ENCODE results near the gene HBQ1. TPM values are rescaled to one million over a fixed set of nuclear protein-coding genes. Genes with fewer than 3 reads are reported as not detected.

The HBQ1 gene
- total RNA-seq, 1 donor from 2014 or later, result 2.7 TPM

DNA sequence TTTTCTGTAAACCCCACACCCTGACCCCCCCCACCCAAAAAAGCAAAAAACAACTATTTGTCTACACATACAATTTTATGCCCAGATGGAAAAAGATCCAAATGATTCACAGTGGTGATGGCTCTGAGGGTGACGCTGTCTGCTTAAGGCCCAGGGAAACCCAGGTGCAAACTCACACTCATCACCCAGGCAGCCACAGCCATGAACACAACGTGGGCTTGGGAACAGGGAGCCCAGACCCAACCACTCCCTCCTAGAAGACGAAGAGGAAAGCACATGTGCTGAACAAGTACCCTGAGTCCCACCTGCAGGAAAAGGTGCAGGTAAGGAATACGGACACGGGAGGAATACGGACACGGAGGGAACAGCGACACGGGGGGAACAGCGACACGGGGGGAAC is 5.4 kb downstream of the HBQ1 start:
- Mint-ChIP-seq H3K4me1 (ENCODE audit: low read depth, unreplicated experiment) (no peaks in the 10 kb centered on the region), H3K9me3 (ENCODE audit: unreplicated experiment) (no peaks in the 10 kb centered on the region), H3K36me3 (ENCODE audit: low read depth, unreplicated experiment) (peaks cover 16% of the 10 kb centered on the region), H3K27me3 (ENCODE audit: low read depth, unreplicated experiment) (no peaks in the 10 kb centered on the region), H3K4me3 (ENCODE audit: unreplicated experiment) (no peak overlapping the region), H3K27ac (ENCODE audit: unreplicated experiment) (no peak overlapping the region)
- Histone ChIP-seq H3K79me2 (ENCODE audit: insufficient read depth, low read length) (no peaks in the 10 kb centered on the region), H3K9me3 (ENCODE audit: insufficient read depth, low read depth, low read length) (no peaks in the 10 kb centered on the region), H3K4me2 (ENCODE audit: low read length) (no peak overlapping the region), H4K20me1 (ENCODE audit: insufficient read depth, low read length) (peaks cover 63% of the 10 kb centered on the region), H3K27me3 (ENCODE audit: insufficient read depth, low read length) (no peaks in the 10 kb centered on the region), H3K27ac (ENCODE audit: low read depth, low read length) (no peak overlapping the region), H3K4me1 (ENCODE audit: insufficient read depth, low read length) (peaks cover 10% of the 10 kb centered on the region), H3K36me3 (ENCODE audit: insufficient read depth, low read length) (peaks cover 22% of the 10 kb centered on the region), H2AFZ (ENCODE audit: low read depth, low read length) (no peak overlapping the region), H3K9ac (ENCODE audit: low read length) (no peak overlapping the region), H3K4me3 (ENCODE audit: insufficient read depth, low read depth, low read length) (no peak overlapping the region)
- TF ChIP-seq, protein P1, sequence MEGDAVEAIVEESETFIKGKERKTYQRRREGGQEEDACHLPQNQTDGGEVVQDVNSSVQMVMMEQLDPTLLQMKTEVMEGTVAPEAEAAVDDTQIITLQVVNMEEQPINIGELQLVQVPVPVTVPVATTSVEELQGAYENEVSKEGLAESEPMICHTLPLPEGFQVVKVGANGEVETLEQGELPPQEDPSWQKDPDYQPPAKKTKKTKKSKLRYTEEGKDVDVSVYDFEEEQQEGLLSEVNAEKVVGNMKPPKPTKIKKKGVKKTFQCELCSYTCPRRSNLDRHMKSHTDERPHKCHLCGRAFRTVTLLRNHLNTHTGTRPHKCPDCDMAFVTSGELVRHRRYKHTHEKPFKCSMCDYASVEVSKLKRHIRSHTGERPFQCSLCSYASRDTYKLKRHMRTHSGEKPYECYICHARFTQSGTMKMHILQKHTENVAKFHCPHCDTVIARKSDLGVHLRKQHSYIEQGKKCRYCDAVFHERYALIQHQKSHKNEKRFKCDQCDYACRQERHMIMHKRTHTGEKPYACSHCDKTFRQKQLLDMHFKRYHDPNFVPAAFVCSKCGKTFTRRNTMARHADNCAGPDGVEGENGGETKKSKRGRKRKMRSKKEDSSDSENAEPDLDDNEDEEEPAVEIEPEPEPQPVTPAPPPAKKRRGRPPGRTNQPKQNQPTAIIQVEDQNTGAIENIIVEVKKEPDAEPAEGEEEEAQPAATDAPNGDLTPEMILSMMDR (IDR thresholded peaks at IDR 0.05; ENCODE audit: insufficient read depth, low read depth, low read length), result no peak
- no peak for TF ChIP-seq EZH2 (IDR thresholded peaks at IDR 0.05; ENCODE audit: insufficient read depth, low read length)
- DNase-seq (ENCODE audit: low read depth) (no peak), FAIRE-seq (no peak)

DNA sequence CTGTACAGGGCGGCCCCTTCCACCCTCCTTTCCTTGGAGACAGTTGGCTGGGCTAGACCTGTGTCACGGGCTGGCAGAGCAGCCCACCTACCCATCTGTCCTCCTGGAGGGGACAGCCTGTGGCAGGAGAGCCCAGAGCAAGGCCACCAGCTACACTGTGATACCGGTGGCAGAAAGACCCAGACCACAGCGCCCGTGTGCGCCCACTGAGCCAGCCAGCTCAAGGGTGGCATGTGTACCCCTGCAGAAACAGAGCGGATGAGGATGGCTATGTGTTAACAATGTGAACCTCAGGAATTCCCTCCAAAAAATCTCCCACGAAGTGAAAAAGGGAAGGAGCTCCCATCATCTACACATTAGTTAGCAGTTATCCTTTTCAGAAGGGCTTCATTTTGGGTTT is 7.1 kb downstream of the HBQ1 start:
- peaks cover 9% of the 10 kb centered on the region for H3K4me1 Mint-ChIP-seq (ENCODE audit: low read depth, unreplicated experiment)
- FAIRE-seq (no peak), DNase-seq (ENCODE audit: low read depth) (no peak)
- H3K4me2 ChIP-seq (ENCODE audit: low read length), result no peak overlapping the region
- peaks cover 66% of the 10 kb centered on the region for H4K20me1 ChIP-seq (ENCODE audit: insufficient read depth, low read length)
- H3K79me2 ChIP-seq (ENCODE audit: insufficient read depth, low read length), result peaks cover 6% of the 10 kb centered on the region
- no peak overlapping the region for H3K9ac ChIP-seq (ENCODE audit: low read length)
- no peak for TF ChIP-seq EZH2 (IDR thresholded peaks at IDR 0.05; ENCODE audit: insufficient read depth, low read length)
- TF ChIP-seq, protein P1 (IDR thresholded peaks at IDR 0.05; ENCODE audit: insufficient read depth, low read depth, low read length), result no peak
- H3K4me3 Mint-ChIP-seq (ENCODE audit: unreplicated experiment), result no peak overlapping the region
- H3K27me3 ChIP-seq (ENCODE audit: insufficient read depth, low read length), result no peaks in the 10 kb centered on the region
- H3K9me3 Mint-ChIP-seq (ENCODE audit: unreplicated experiment), result no peaks in the 10 kb centered on the region
- peaks cover 23% of the 10 kb centered on the region for H3K36me3 Mint-ChIP-seq (ENCODE audit: low read depth, unreplicated experiment)
- no peak overlapping the region for H2AFZ ChIP-seq (ENCODE audit: low read depth, low read length)
- H3K4me3 ChIP-seq (ENCODE audit: insufficient read depth, low read depth, low read length), result no peak overlapping the region
- H3K4me1 ChIP-seq (ENCODE audit: insufficient read depth, low read length), result no peaks in the 10 kb centered on the region
- peaks cover 36% of the 10 kb centered on the region for H3K36me3 ChIP-seq (ENCODE audit: insufficient read depth, low read length)
- no peak overlapping the region for H3K27ac ChIP-seq (ENCODE audit: low read depth, low read length)
- H3K27ac Mint-ChIP-seq (ENCODE audit: unreplicated experiment), result no peak overlapping the region
- H3K27me3 Mint-ChIP-seq (ENCODE audit: low read depth, unreplicated experiment), result no peaks in the 10 kb centered on the region
- no peaks in the 10 kb centered on the region for H3K9me3 ChIP-seq (ENCODE audit: insufficient read depth, low read depth, low read length)

DNA sequence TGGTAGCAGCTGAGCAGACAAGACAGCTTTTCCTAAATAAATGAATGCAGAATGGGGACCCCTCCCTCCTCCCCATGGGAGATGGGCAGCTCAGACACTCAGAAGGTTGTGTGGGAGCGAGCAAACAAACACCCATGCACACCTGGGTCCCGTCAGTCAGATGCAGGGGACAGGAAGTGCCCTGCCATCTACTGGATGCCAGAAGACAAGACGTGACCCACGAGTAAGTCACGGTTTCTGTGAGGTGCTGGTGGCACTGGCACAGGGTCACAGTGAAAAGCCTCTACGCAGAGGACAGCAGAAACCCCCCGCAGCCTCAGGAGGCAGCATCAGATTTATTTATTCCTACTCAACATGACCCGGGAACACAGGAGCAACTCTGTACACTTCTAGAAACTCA is 8.4 kb downstream of the HBQ1 start:
- H3K9me3 ChIP-seq (ENCODE audit: insufficient read depth, low read depth, low read length), result no peaks in the 10 kb centered on the region
- H3K4me3 ChIP-seq (ENCODE audit: insufficient read depth, low read depth, low read length), result no peak overlapping the region
- Mint-ChIP-seq H3K4me1 (ENCODE audit: low read depth, unreplicated experiment) (peaks cover 9% of the 10 kb centered on the region), H3K4me3 (ENCODE audit: unreplicated experiment) (no peak overlapping the region), H3K36me3 (ENCODE audit: low read depth, unreplicated experiment) (peaks cover 27% of the 10 kb centered on the region), H3K27ac (ENCODE audit: unreplicated experiment) (no peak overlapping the region), H3K27me3 (ENCODE audit: low read depth, unreplicated experiment) (no peaks in the 10 kb centered on the region), H3K9me3 (ENCODE audit: unreplicated experiment) (no peaks in the 10 kb centered on the region)
- no peaks in the 10 kb centered on the region for H3K4me1 ChIP-seq (ENCODE audit: insufficient read depth, low read length)
- H3K27me3 ChIP-seq (ENCODE audit: insufficient read depth, low read length), result no peaks in the 10 kb centered on the region
- DNase-seq (ENCODE audit: low read depth), result no peak
- no peak overlapping the region for H3K27ac ChIP-seq (ENCODE audit: low read depth, low read length)
- H3K36me3 ChIP-seq (ENCODE audit: insufficient read depth, low read length), result peaks cover 37% of the 10 kb centered on the region
- no peak for TF ChIP-seq EZH2 (IDR thresholded peaks at IDR 0.05; ENCODE audit: insufficient read depth, low read length)
- TF ChIP-seq, protein P1 (IDR thresholded peaks at IDR 0.05; ENCODE audit: insufficient read depth, low read depth, low read length), result no peak
- H3K9ac ChIP-seq (ENCODE audit: low read length), result no peak overlapping the region
- no peak overlapping the region for H2AFZ ChIP-seq (ENCODE audit: low read depth, low read length)
- FAIRE-seq, result no peak
- no peak overlapping the region for H3K4me2 ChIP-seq (ENCODE audit: low read length)
- H4K20me1 ChIP-seq (ENCODE audit: insufficient read depth, low read length), result peaks cover 72% of the 10 kb centered on the region
- peaks cover 6% of the 10 kb centered on the region for H3K79me2 ChIP-seq (ENCODE audit: insufficient read depth, low read length)

Data from astrocyte (in vitro differentiated cells and primary cell).